K562 (cell line): Measurements from ENCODE around the gene FLAD1. TPM values are rescaled to one million over a fixed set of nuclear protein-coding genes. Genes with fewer than 3 reads are reported as not detected.
A peak's percentile ranks its signal among the peaks of the same experiment; 100 is the strongest.

Source experiments
- ATF1 ChIP-seq, 2 experiments: fragments of 450-650 bp in 1 of 2; IDR thresholded peaks; 2 replicates each; pipeline ENCODE4 v1.6.1; 2016; ENCODE audit warnings: missing compliant biosample characterization in 1 of 2, missing genetic modification characterization in 1 of 2
- BCOR ChIP-seq: fragments of 450-650 bp; IDR thresholded peaks from 2 replicates; pipeline ENCODE4 v1.6.1; 2016
- BRCA1 ChIP-seq, 2 experiments: fragments of 450-650 bp in 1 of 2; sonication (generic) in 1 of 2; formaldehyde crosslinking in 1 of 2; IDR thresholded peaks; 2 replicates each; pipeline versions ENCODE4 v1.5.0 to v1.6.1; 2017 to 2020; ENCODE audit warnings: mild to moderate bottlenecking in 1 of 2, missing genetic modification reagents in 1 of 2
- DDX20 ChIP-seq: fragments of 450-650 bp; IDR thresholded peaks from 2 replicates; pipeline ENCODE4 v1.6.1; 2016; ENCODE audit warnings: missing genetic modification characterization, low read depth, mild to moderate bottlenecking, missing compliant biosample characterization, moderate library complexity
- FOXK1 ChIP-seq: sonication (generic); formaldehyde crosslinking; IDR thresholded peaks from 2 replicates; pipeline ENCODE4 v1.8.0; 2022; ENCODE audit warnings: missing genetic modification reagents, mild to moderate bottlenecking, borderline replicate concordance
- GABPA ChIP-seq: fragments of 200-800 bp; sonication (Bioruptor generic); conservative IDR thresholded peaks from 2 replicates; pipeline ENCODE4 v1.6.1; 2016; ENCODE audit warnings: low read depth, missing genetic modification characterization, missing compliant biosample characterization
- HES1 ChIP-seq: fragments of 450-650 bp; IDR thresholded peaks from 2 replicates; pipeline ENCODE4 v1.6.1; 2016; ENCODE audit warnings: low read depth, mild to moderate bottlenecking, moderate library complexity
- MEF2A ChIP-seq: IDR thresholded peaks from 2 replicates; pipeline ENCODE4 v1.6.1; 2011; ENCODE audit warnings: low read depth, mild to moderate bottlenecking, low read length, moderate library complexity; ENCODE audit not compliant: control insufficient read depth
- NEUROD1 ChIP-seq: fragments of 150-350 bp; IDR thresholded peaks from 2 replicates; pipeline ENCODE4 v1.6.1; 2014; ENCODE audit warnings: borderline replicate concordance, low read length, low read depth; ENCODE audit not compliant: partially characterized antibody
- NR2F6 ChIP-seq: fragments of 450-650 bp; formaldehyde crosslinking; IDR thresholded peaks from 2 replicates; pipeline ENCODE4 v1.4.0; 2020; ENCODE audit warnings: mild to moderate bottlenecking
- NR4A1 ChIP-seq, 2 experiments: fragments of 250-450 bp in 1 of 2; fragments of 450-650 bp in 1 of 2; sonication (Bioruptor Pico) in 1 of 2; IDR thresholded peaks; 2 replicates each; pipeline versions ENCODE4 v1.4.0 to v1.6.1; 2016 to 2020; ENCODE audit warnings: mild to moderate bottlenecking in 2 of 2, missing compliant biosample characterization in 1 of 2, missing genetic modification characterization in 1 of 2, moderate library complexity in 1 of 2
- OTX1 ChIP-seq: fragments of 450-650 bp; formaldehyde crosslinking; IDR thresholded peaks from 2 replicates; pipeline ENCODE4 v1.4.0; 2022; ENCODE audit warnings: mild to moderate bottlenecking
- PRMT5 ChIP-seq: sonication (generic); formaldehyde crosslinking; IDR thresholded peaks from 2 replicates; pipeline ENCODE4 v1.5.0; 2020; ENCODE audit warnings: missing genetic modification reagents
- RBFOX2 ChIP-seq: fragments of 200-400 bp; formaldehyde crosslinking; IDR thresholded peaks from 2 replicates; pipeline ENCODE4 v1.6.1; 2017; ENCODE audit warnings: low read depth, mild to moderate bottlenecking, low read length, moderate library complexity
- RBM14 ChIP-seq: fragments of 200-400 bp; formaldehyde crosslinking; IDR thresholded peaks from 2 replicates; pipeline ENCODE4 v1.6.1; 2018; ENCODE audit warnings: low read depth, mild to moderate bottlenecking, low read length, moderate library complexity, borderline replicate concordance; ENCODE audit not compliant: insufficient read depth
- SAFB2 ChIP-seq: fragments of 200-400 bp; formaldehyde crosslinking; IDR thresholded peaks from 2 replicates; pipeline ENCODE4 v1.6.1; 2018; ENCODE audit warnings: borderline replicate concordance, low read length, low read depth, moderate library complexity; ENCODE audit not compliant: severe bottlenecking
- SIN3A ChIP-seq, 2 experiments: fragments of 150-350 bp in 1 of 2; IDR thresholded peaks; 2 replicates each; pipeline ENCODE4 v1.6.1; 2011 to 2016; ENCODE audit warnings: borderline replicate concordance in 2 of 2, low read depth in 2 of 2, low read length in 2 of 2, mild to moderate bottlenecking in 2 of 2, moderate library complexity in 2 of 2; ENCODE audit not compliant: control insufficient read depth in 1 of 2
- SRSF7 ChIP-seq: fragments of 200-400 bp; formaldehyde crosslinking; optimal IDR thresholded peaks from 2 replicates; pipeline ENCODE3; 2017; ENCODE audit warnings: mild to moderate bottlenecking, low read depth, low read length
- TGIF2 ChIP-seq: sonication (generic); formaldehyde crosslinking; IDR thresholded peaks from 2 replicates; pipeline ENCODE4 v1.8.1; 2022; ENCODE audit warnings: mild to moderate bottlenecking, missing genetic modification reagents, moderate library complexity
- ZBTB9 ChIP-seq: fragments of 450-650 bp; formaldehyde crosslinking; IDR thresholded peaks from 2 replicates; pipeline ENCODE4 v1.4.0; 2020; ENCODE audit warnings: mild to moderate bottlenecking, moderate library complexity
- ZFP36 ChIP-seq: fragments of 150-350 bp; IDR thresholded peaks from 2 replicates; pipeline ENCODE4 v1.6.1; 2018; ENCODE audit warnings: low read length, low read depth; ENCODE audit not compliant: partially characterized antibody
- ZNF133 ChIP-seq: fragments of 250-450 bp; sonication (Bioruptor Pico); IDR thresholded peaks from 2 replicates; pipeline ENCODE4 v1.4.0; 2020; ENCODE audit warnings: mild to moderate bottlenecking
- ZNF212 ChIP-seq: fragments of 450-650 bp; formaldehyde crosslinking; IDR thresholded peaks from 2 replicates; pipeline ENCODE4 v1.4.0; 2020; ENCODE audit warnings: mild to moderate bottlenecking
- ZNF354B ChIP-seq: fragments of 250-450 bp; sonication (Bioruptor Pico); IDR thresholded peaks from 2 replicates; pipeline ENCODE4 v1.4.0; 2020
- ZNF77 ChIP-seq: fragments of 250-450 bp; sonication (Bioruptor Pico); IDR thresholded peaks from 2 replicates; pipeline ENCODE4 v1.5.0; 2020
- ZZZ3 ChIP-seq: fragments of 450-650 bp; IDR thresholded peaks from 2 replicates; pipeline ENCODE4 v1.6.1; 2016; ENCODE audit warnings: antibody characterized with exemption, mild to moderate bottlenecking, moderate library complexity
- polyA plus RNA-seq, 8 experiments: library from polyadenylated mRNA; depleted of rRNA in 4 of 8; stranded (reverse) in 5 of 8; unstranded in 3 of 8; fragments of >200 nt; fragmentation: Nextera tagmentation in 2 of 8; fragmentation: Illumina TruSeq in 1 of 8; extraction: Ambion mirVana in 2 of 8; extraction: Trizol in 1 of 8; gene quantifications; 2 replicates each; pipeline versions ENCODE4 v1.2.1 to v1.2.3, GENCODE V29; 2011 to 2014; ENCODE audit warnings: inconsistent platforms in 1 of 8, missing spikeins in 1 of 8
- total RNA-seq, 7 experiments: library from RNA; depleted of rRNA in 6 of 7; stranded (reverse); fragments of >200 nt in 6 of 7; fragmentation: Illumina TruSeq in 2 of 7; extraction: Trizol in 2 of 7; gene quantifications; 2 replicates each; pipeline versions ENCODE4 v1.2.1 to v1.2.3, GENCODE V29; 2011 to 2021; ENCODE audit warnings: low replicate concordance in 1 of 7

FLAD1 gene
- total and polyA plus RNA-seq, 9 of the 15 experiments (the other 6 are each of a cell fraction or from before 2014, with no cell fraction given): 24.9 to 85.8 (median 67.0) TPM

GRCh38 chr1:154937085-154937987 is 45.8 kb upstream of the FLAD1 start (continued):
- TF ChIP-seq HES1 (0 out of 2 replicates have a peak, but pooled peaks have one; percentile 68), ZNF133 (CRISPR knock-in tag) (no peak), PRMT5 (CRISPR knock-in tag) (no peak), SRSF7 (no peak), RBM14 (no peak), NR4A1 (CRISPR knock-in tag; IDR thresholded peaks at IDR 0.05) (no peak), NR4A1 (tag; IDR thresholded peaks at IDR 0.05) (no peak), ZNF354B (CRISPR knock-in tag) (no peak), NEUROD1 (peak; percentile 70), ZNF212 (CRISPR knock-in tag) (no peak), ZNF77 (CRISPR knock-in tag) (no peak), ZBTB9 (no peak), ZZZ3 (no peak), TGIF2 (CRISPR knock-in tag) (no peak), NR2F6 (no peak), OTX1 (CRISPR knock-in tag) (no peak), BRCA1 (IDR thresholded peaks at IDR 0.05) (no peak), BRCA1 (CRISPR knock-in tag; IDR thresholded peaks at IDR 0.05) (no peak), SAFB2 (no peak), DDX20 (no peak), MEF2A (no peak), FOXK1 (CRISPR knock-in tag) (no peak), ZFP36 (no peak), GABPA (tag) (peak; percentile 43; the same call in 1 of the 2 replicates), BCOR (peak; percentile 32; the same call in 1 of the 2 replicates), RBFOX2 (no peak), ATF1 (CRISPR knock-in tag; IDR thresholded peaks at IDR 0.05) (peak; percentile 79), ATF1 (tag; IDR thresholded peaks at IDR 0.05) (peak; percentile 99), SIN3A (IDR thresholded peaks at IDR 0.05; ENCODE audit: borderline replicate concordance in 2 of 2, control insufficient read depth in 1 of 2, low read depth in 2 of 2, low read length in 2 of 2) (peak in 1 of 2 experiments; percentile 10; a peak in 2 of 4 replicates)
